Smooth muscle cell (in vitro differentiated cells): Measurements from ENCODE around the gene GRAMD4. TPM values are rescaled to one million over a fixed set of nuclear protein-coding genes. Genes with fewer than 3 reads are reported as not detected.

Source experiments
- DNase-seq: peaks from one replicate; lab custom pipeline; 2025; ENCODE audit not compliant: unreplicated experiment; lab: John Stamatoyannopoulos, UW
- H2AFZ ChIP-seq: fragments of 200-600 bp; sonication (generic); 2 replicates; pipeline ENCODE4 v1.6.0; 2016; ENCODE audit warnings: antibody characterized with exemption, low read depth, mild to moderate bottlenecking
- H3F3A ChIP-seq: fragments of 200-600 bp; sonication (generic); 2 replicates; pipeline ENCODE4 v1.6.0; 2017; ENCODE audit warnings: antibody characterized with exemption, low read depth
- H3K27ac ChIP-seq: fragments of 200-600 bp; sonication (generic); 2 replicates; pipeline ENCODE4 v1.5.1; 2016; ENCODE audit warnings: low read depth, mild to moderate bottlenecking
- H3K27me3 ChIP-seq: fragments of 200-600 bp; sonication (generic); 2 replicates; pipeline ENCODE4 v1.6.1; 2016; ENCODE audit warnings: low read depth, mild to moderate bottlenecking
- H3K36me3 ChIP-seq: fragments of 200-600 bp; sonication (generic); 2 replicates; pipeline ENCODE4 v1.5.1; 2016; ENCODE audit warnings: low read depth
- H3K4me1 ChIP-seq: fragments of 200-600 bp; sonication (generic); 2 replicates; pipeline ENCODE4 v1.5.1; 2016; ENCODE audit warnings: low read depth
- H3K4me2 ChIP-seq: fragments of 200-600 bp; sonication (generic); 2 replicates; pipeline ENCODE4 v1.6.0; 2016; ENCODE audit warnings: mild to moderate bottlenecking
- H3K4me3 ChIP-seq: fragments of 200-600 bp; sonication (generic); 2 replicates; pipeline ENCODE4 v1.5.1; 2016; ENCODE audit warnings: mild to moderate bottlenecking
- H3K79me2 ChIP-seq: fragments of 200-600 bp; sonication (generic); 2 replicates; pipeline ENCODE4 v1.6.0; 2016; ENCODE audit warnings: low read depth, mild to moderate bottlenecking
- H3K9ac ChIP-seq: fragments of 200-600 bp; sonication (generic); 2 replicates; pipeline ENCODE4 v1.6.0; 2016; ENCODE audit warnings: low read depth
- H3K9me3 ChIP-seq: fragments of 200-600 bp; sonication (generic); replicated peaks from 2 replicates; pipeline ENCODE4 v1.5.1; 2016; ENCODE audit warnings: low read depth
- H4K20me1 ChIP-seq: fragments of 200-600 bp; sonication (generic); 2 replicates; pipeline ENCODE4 v1.6.0; 2016; ENCODE audit warnings: low read depth
- WGBS: methylation state at CpG from one replicate; pipeline ENCODE4 v1.1.7; 2016; ENCODE audit warnings: low lambda C conversion rate; 5-methylcytosine and 5-hydroxymethylcytosine counted together
- polyA plus RNA-seq: library from polyadenylated mRNA; unstranded; fragments of >200 nt; fragmentation: Nextera tagmentation; extraction: Ambion mirVana; gene quantifications from 2 replicates; pipeline ENCODE4 v1.2.1, GENCODE V29; 2016
- total RNA-seq: library from RNA; depleted of rRNA; stranded (reverse); fragments of >200 nt; gene quantifications from 2 replicates; pipeline ENCODE4 v1.2.3, GENCODE V29; 2014
- TF ChIP-seq, protein P1 (sequence below): fragments of 200-600 bp; sonication (generic); IDR thresholded peaks from 2 replicates; pipeline ENCODE4 v1.5.1; 2017; ENCODE audit warnings: borderline replicate concordance, mild to moderate bottlenecking, antibody characterized with exemption; ENCODE audit not compliant: insufficient read depth, poor library complexity, severe bottlenecking

GRAMD4 gene
- total and polyA plus RNA-seq, 2 experiments from 2014 or later, result 14.5 to 16.6 TPM

DNA sequence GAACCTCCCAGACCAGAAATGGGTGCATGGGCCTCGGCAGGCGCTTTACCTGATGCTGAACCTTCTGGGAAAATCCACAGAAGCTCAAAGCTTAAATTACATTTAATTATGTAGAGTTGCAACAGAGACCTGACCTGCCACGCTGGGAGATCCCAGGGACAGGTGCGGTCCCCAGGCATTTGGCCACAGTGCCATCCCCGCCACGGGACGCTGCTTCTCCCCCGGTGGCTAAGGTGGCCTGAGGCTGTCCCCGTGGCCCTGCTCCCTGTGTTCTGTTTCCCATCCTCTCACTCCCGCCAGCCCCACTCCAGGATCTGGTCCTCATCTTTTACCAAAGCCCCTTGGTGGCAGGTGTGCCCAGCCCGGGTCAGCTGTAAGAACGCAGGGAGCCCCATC, 39.6 kb downstream of the GRAMD4 start:
- no peak for DNase-seq
- Histone ChIP-seq H3K27ac (no peak overlapping the region), H3K27me3 (no peaks in the 10 kb centered on the region), H2AFZ (no peak overlapping the region), H3K4me2 (no peak overlapping the region), H3K9ac (no peak overlapping the region), H3K4me1 (no peaks in the 10 kb centered on the region), H3K36me3 (no peaks in the 10 kb centered on the region), H3F3A (no peaks in the 10 kb centered on the region), H3K79me2 (no peaks in the 10 kb centered on the region), H3K9me3 (no peaks in the 10 kb centered on the region), H3K4me3 (no peak overlapping the region), H4K20me1 (peaks cover 25% of the 10 kb centered on the region)
- WGBS, result 93% methylated on average over 12 of the region's 12 CpGs
- TF ChIP-seq, protein P1, sequence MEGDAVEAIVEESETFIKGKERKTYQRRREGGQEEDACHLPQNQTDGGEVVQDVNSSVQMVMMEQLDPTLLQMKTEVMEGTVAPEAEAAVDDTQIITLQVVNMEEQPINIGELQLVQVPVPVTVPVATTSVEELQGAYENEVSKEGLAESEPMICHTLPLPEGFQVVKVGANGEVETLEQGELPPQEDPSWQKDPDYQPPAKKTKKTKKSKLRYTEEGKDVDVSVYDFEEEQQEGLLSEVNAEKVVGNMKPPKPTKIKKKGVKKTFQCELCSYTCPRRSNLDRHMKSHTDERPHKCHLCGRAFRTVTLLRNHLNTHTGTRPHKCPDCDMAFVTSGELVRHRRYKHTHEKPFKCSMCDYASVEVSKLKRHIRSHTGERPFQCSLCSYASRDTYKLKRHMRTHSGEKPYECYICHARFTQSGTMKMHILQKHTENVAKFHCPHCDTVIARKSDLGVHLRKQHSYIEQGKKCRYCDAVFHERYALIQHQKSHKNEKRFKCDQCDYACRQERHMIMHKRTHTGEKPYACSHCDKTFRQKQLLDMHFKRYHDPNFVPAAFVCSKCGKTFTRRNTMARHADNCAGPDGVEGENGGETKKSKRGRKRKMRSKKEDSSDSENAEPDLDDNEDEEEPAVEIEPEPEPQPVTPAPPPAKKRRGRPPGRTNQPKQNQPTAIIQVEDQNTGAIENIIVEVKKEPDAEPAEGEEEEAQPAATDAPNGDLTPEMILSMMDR, result no peak

DNA sequence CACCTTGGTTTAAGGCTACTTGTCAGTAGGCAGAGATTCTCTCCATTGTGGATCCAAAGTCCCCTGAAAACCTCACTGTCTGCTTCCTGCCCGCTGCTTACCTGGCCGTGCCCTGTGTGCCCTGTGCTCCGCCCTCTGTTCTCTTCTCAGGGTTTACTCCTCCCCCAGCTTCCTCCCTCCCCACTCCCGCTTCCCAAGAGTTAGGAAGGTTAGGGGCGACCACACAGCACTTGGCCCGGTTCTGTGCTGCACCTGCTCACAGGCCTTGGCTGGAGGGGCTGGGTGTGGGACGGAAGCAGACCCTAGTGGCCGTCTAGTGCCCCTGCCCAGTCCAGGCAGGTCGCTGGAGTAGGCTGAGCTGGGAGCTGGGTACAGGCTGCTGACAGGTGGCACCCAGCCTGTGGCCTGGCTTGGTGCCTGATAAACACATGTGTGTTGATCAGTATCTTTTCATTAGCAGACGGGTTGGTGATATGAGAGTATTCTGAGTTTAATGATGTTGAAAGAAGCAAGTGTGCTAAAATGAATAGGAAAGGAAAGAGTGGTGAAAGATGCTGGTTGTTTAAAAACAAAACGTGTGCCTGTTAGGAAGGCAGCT, 40.5 kb downstream of the GRAMD4 start:
- Histone ChIP-seq H2AFZ (no peak overlapping the region), H3K4me3 (no peak overlapping the region), H3F3A (no peaks in the 10 kb centered on the region), H3K27ac (no peak overlapping the region), H3K9me3 (no peaks in the 10 kb centered on the region), H3K27me3 (no peaks in the 10 kb centered on the region), H3K9ac (no peak overlapping the region), H4K20me1 (peaks cover 23% of the 10 kb centered on the region), H3K36me3 (no peaks in the 10 kb centered on the region), H3K4me1 (no peaks in the 10 kb centered on the region), H3K4me2 (no peak overlapping the region), H3K79me2 (no peaks in the 10 kb centered on the region)
- TF ChIP-seq, protein P1, result no peak
- WGBS, result 70% methylated on average over 11 of the region's 11 CpGs
- no peak for DNase-seq

GRCh38 chr22:46661221-46661851, 41.1 kb downstream of the GRAMD4 start:
- Histone ChIP-seq H3K9me3 (no peaks in the 10 kb centered on the region), H2AFZ (no peak overlapping the region), H3K4me2 (no peak overlapping the region), H3K79me2 (no peaks in the 10 kb centered on the region), H3K27me3 (no peaks in the 10 kb centered on the region), H4K20me1 (peaks cover 19% of the 10 kb centered on the region), H3K27ac (no peak overlapping the region), H3K4me1 (no peaks in the 10 kb centered on the region), H3K9ac (no peak overlapping the region), H3F3A (no peaks in the 10 kb centered on the region), H3K36me3 (no peaks in the 10 kb centered on the region), H3K4me3 (no peak overlapping the region)
- WGBS, result 78% methylated on average over 22 of the region's 22 CpGs
- no peak for DNase-seq
- TF ChIP-seq, protein P1, result no peak

DNA sequence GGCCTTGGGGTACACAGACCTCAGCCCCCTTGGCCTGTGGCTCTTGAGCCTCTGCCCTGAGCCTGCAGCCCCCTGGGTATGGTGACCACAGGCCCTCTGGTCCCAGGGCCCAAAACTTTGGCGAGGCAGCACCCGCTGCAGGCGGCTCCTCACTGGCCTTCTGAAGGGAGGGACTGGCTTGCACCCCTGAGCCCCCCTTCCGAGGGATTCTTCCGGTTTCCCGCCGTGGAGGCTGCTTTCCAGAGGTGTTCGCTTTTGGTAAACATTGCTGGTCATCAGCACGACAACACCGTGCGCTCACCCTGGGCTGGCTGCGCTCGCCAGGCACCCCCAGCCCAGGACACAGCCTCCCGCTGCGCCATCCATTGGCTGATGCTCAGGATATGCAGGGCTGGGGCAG, 42.0 kb downstream of the GRAMD4 start:
- H3F3A ChIP-seq, result no peaks in the 10 kb centered on the region
- no peak overlapping the region for H2AFZ ChIP-seq
- DNase-seq, result no peak
- H3K27me3 ChIP-seq, result no peaks in the 10 kb centered on the region
- peaks cover 19% of the 10 kb centered on the region for H4K20me1 ChIP-seq
- TF ChIP-seq, protein P1, result no peak
- H3K27ac ChIP-seq, result no peak overlapping the region
- H3K79me2 ChIP-seq, result no peaks in the 10 kb centered on the region
- WGBS, result 92% methylated on average over 15 of the region's 15 CpGs
- H3K4me2 ChIP-seq, result no peak overlapping the region
- H3K9me3 ChIP-seq, result no peaks in the 10 kb centered on the region
- H3K4me1 ChIP-seq, result no peaks in the 10 kb centered on the region
- H3K36me3 ChIP-seq, result no peaks in the 10 kb centered on the region
- no peak overlapping the region for H3K4me3 ChIP-seq
- no peak overlapping the region for H3K9ac ChIP-seq
